Upper lobe of left lung (tissue), 6 donors: ENCODE results near the gene PRKCZ. TPM values are rescaled to one million over a fixed set of nuclear protein-coding genes. Genes with fewer than 3 reads are reported as not detected.
A peak's percentile ranks its signal among the peaks of the same experiment; 100 is the strongest.

ENCODE experiments used
- ATAC-seq, 2 donors: fragments of 200-7000 bp; cut with Tn5 transposase; one replicate each; pipeline ENCODE4 v1.9.1; 2022; ENCODE audit warnings: mild to moderate bottlenecking in 2 of 2, moderate library complexity in 2 of 2; ENCODE audit not compliant: low FRiP score in 2 of 2
- DNase-seq, 2 donors: peaks; one replicate each; pipeline ENCODE4 v3.0.0-alpha.2; 2019 to 2020
- H3K27ac ChIP-seq, 4 donors: fragments of 200-600 bp; sonication (generic); one replicate each; pipeline ENCODE4 v1.5.1; 2016 to 2019
- H3K27me3 ChIP-seq, 4 donors: fragments of 200-600 bp; sonication (generic); one replicate each; pipeline ENCODE4 v1.5.1; 2017 to 2019
- H3K36me3 ChIP-seq, 4 donors: fragments of 200-600 bp; sonication (generic); one replicate each; pipeline ENCODE4 v1.5.1; 2016 to 2019
- H3K4me1 ChIP-seq, 4 donors: fragments of 200-600 bp; sonication (generic); one replicate each; pipeline ENCODE4 v1.5.1; 2018 to 2019
- H3K4me3 ChIP-seq, 4 donors: fragments of 200-600 bp; sonication (generic); one replicate each; pipeline ENCODE4 v1.5.1; 2017 to 2019; ENCODE audit warnings: mild to moderate bottlenecking in 2 of 4, moderate library complexity in 1 of 4
- H3K9me3 ChIP-seq, 4 donors: fragments of 200-600 bp; sonication (generic); one replicate each; pipeline ENCODE4 v1.5.1; 2018 to 2019
- CTCF ChIP-seq, 6 experiments: fragments of 450-650 bp in 4 of 6; fragments of 200-600 bp in 2 of 6; sonication (generic) in 2 of 6; IDR thresholded peaks; one replicate each; pipeline ENCODE4 v1.5.1; 2016 to 2019; ENCODE audit warnings: antibody characterized with exemption in 6 of 6
- EP300 ChIP-seq, 4 donors: sonication (generic); formaldehyde crosslinking; IDR thresholded peaks; one replicate each; pipeline ENCODE4 v1.5.1; 2017; ENCODE audit warnings: antibody characterized with exemption in 4 of 4, control low read depth in 2 of 4
- POLR2A ChIP-seq, 4 donors: fragments of 450-650 bp; IDR thresholded peaks; one replicate each; pipeline ENCODE4 v1.5.1; 2016 to 2017; ENCODE audit warnings: antibody characterized with exemption in 4 of 4, mild to moderate bottlenecking in 2 of 4
- POLR2AphosphoS5 ChIP-seq, 2 donors: sonication (generic); formaldehyde crosslinking; IDR thresholded peaks; one replicate each; pipeline ENCODE4 v1.5.1; 2017; ENCODE audit warnings: antibody characterized with exemption in 2 of 2
- WGBS, 2 donors: methylation state at CpG; one replicate each; pipeline ENCODE4 v1.1.5; 2017 to 2018; 5-methylcytosine and 5-hydroxymethylcytosine counted together
- total RNA-seq, 6 donors: library from RNA; depleted of rRNA in 4 of 6; stranded (reverse); fragments of >200 nt in 4 of 6; gene quantifications; one replicate each; pipeline versions ENCODE4 v1.1.0 to v1.2.1, GENCODE V29; 2016 to 2021
- donor health status: DM: no; HTN: no; CAD: no; lungs with moderate emphysema.
- donor health status: DM: no; HTN: yes; CAD: no; lungs with severe emphysema.

Gene PRKCZ
- total RNA-seq, 6 donors from 2014 or later, result 107 to 169 (median 138) TPM

GRCh38 chr1:2232916-2233438 lies 182.8 kb downstream of the PRKCZ start:
- TF ChIP-seq EP300 (IDR thresholded peaks at IDR 0.05) (no peak), POLR2AphosphoS5 (IDR thresholded peaks at IDR 0.05) (no peak), POLR2A (IDR thresholded peaks at IDR 0.05) (no peak), CTCF (IDR thresholded peaks at IDR 0.05) (no peak)
- peak in 1 of 2 donors; percentile 78 for DNase-seq

GRCh38 chr1:2233468-2233867 lies 183.3 kb downstream of the PRKCZ start:
- TF ChIP-seq CTCF (IDR thresholded peaks at IDR 0.05) (no peak), POLR2A (IDR thresholded peaks at IDR 0.05) (no peak), POLR2AphosphoS5 (IDR thresholded peaks at IDR 0.05) (no peak), EP300 (IDR thresholded peaks at IDR 0.05) (no peak)
- no peak for DNase-seq
- peak overlapping the region; percentile 88 to 92 (median 90) for H3K27ac ChIP-seq
- no peaks in the 10 kb centered on the region for H3K9me3 ChIP-seq
- ATAC-seq, result no peak
- no peaks in the 10 kb centered on the region for H3K27me3 ChIP-seq
- WGBS, 2 donors, result 68 to 78% methylated on average over 11 to 12 of the region's 12 CpGs
- H3K4me1 ChIP-seq, result peaks cover 83 to 94% (median 88%) of the 10 kb centered on the region in 4 donors
- no peaks in the 10 kb centered on the region for H3K36me3 ChIP-seq
- H3K4me3 ChIP-seq, result peak overlapping the region in 3 of 4 donors; percentile 21 to 73 (median 73)

More at GRCh38 chr1:2232916-2233438, 182.8 kb downstream of the PRKCZ start:
- no peaks in the 10 kb centered on the region for H3K36me3 ChIP-seq
- no peaks in the 10 kb centered on the region for H3K9me3 ChIP-seq
- 25 to 33% methylated on average over 14 to 18 of the region's 23 CpGs for WGBS, 2 donors
- no peaks in the 10 kb centered on the region for H3K27me3 ChIP-seq
- peak overlapping the region in 3 of 4 donors; percentile 73 to 79 (median 73) for H3K4me3 ChIP-seq
- peaks cover 78 to 89% (median 83%) of the 10 kb centered on the region in 4 donors for H3K4me1 ChIP-seq
- ATAC-seq, result no peak
- H3K27ac ChIP-seq, result peak overlapping the region; percentile 88 to 92 (median 90)

- H3K27ac ChIP-seq, result peak overlapping the region; percentile 88 to 92 (median 90)
- ATAC-seq, result peak; percentile 88 to 91
- 5 to 6% methylated on average over 9 to 18 of the region's 27 CpGs for WGBS, 2 donors
- H3K36me3 ChIP-seq, result no peaks in the 10 kb centered on the region
- peak; percentile 93 to 96 for DNase-seq
- H3K9me3 ChIP-seq, result no peaks in the 10 kb centered on the region
- TF ChIP-seq POLR2A (IDR thresholded peaks at IDR 0.05), result peak in 2 of 4 donors; percentile 35 to 77
- no peak for TF ChIP-seq CTCF (IDR thresholded peaks at IDR 0.05)
- TF ChIP-seq EP300 (IDR thresholded peaks at IDR 0.05), result peak in 2 of 4 donors; percentile 48 to 60
- TF ChIP-seq POLR2AphosphoS5 (IDR thresholded peaks at IDR 0.05), result peak; percentile 77 to 88
- no peaks in the 10 kb centered on the region for H3K27me3 ChIP-seq
- H3K4me3 ChIP-seq, result peak overlapping the region in 3 of 4 donors; percentile 21 to 73 (median 73)
- H3K4me1 ChIP-seq, result peaks cover 90 to 100% (median 95%) of the 10 kb centered on the region in 4 donors
Measured at GRCh38 chr1:2233997-2234761, 184.0 kb downstream of the PRKCZ start.

GRCh38 chr1:2234762-2235113 lies 184.5 kb downstream of the PRKCZ start:
- DNase-seq, result peak in 1 of 2 donors; percentile 66
- WGBS, 2 donors, result 20 to 32% methylated on average over 4 of the region's 4 CpGs
- ATAC-seq, result peak in 1 of 2 donors; percentile 4
- Histone ChIP-seq H3K4me3 (peak overlapping the region in 3 of 4 donors; percentile 10 to 73 (median 21)), H3K36me3 (no peaks in the 10 kb centered on the region), H3K27me3 (no peaks in the 10 kb centered on the region), H3K4me1 (peaks cover 95 to 100% (median 98%) of the 10 kb centered on the region in 4 donors), H3K9me3 (no peaks in the 10 kb centered on the region), H3K27ac (peak overlapping the region; percentile 88 to 92 (median 90))
- TF ChIP-seq EP300 (IDR thresholded peaks at IDR 0.05) (no peak), POLR2AphosphoS5 (IDR thresholded peaks at IDR 0.05) (no peak), POLR2A (IDR thresholded peaks at IDR 0.05) (no peak), CTCF (IDR thresholded peaks at IDR 0.05) (no peak)

Other genes with a start within 250 kb of the PRKCZ start
- 100 to 1,000 TPM; 126 to 386 (median 173) TPM for gene GNB1, start 159.3 kb upstream of the PRKCZ start, total RNA-seq
- under 1 TPM in 3 of 6 donors, not detected in 3; 0.37 to 0.57 (median 0.39) TPM for gene CALML6, start 135.2 kb upstream of the PRKCZ start, total RNA-seq
- 1 to 10 TPM in 4 of 6 donors, under 1 TPM in 1, not detected in 1; 0.59 to 3.8 (median 2.7) TPM for gene TMEM52, start 131.1 kb upstream of the PRKCZ start, total RNA-seq
- gene CFAP74, start 46.6 kb upstream of the PRKCZ start, total RNA-seq, result 10 to 100 TPM in 2 of 6 donors, 1 to 10 TPM in 3, under 1 TPM in 1; 0.14 to 19.8 (median 6.2) TPM
- 1 to 10 TPM in 2 of 6 donors, under 1 TPM in 1, not detected in 3; 0.26 to 8.2 (median 1.2) TPM for gene GABRD, start 31.1 kb upstream of the PRKCZ start, total RNA-seq
- 10 to 100 TPM; 26.7 to 88.0 (median 66.8) TPM for gene FAAP20, start 144.4 kb downstream of the PRKCZ start, total RNA-seq
- gene SKI, start 177.9 kb downstream of the PRKCZ start, total RNA-seq, result 100 to 1,000 TPM in 3 of 6 donors, 10 to 100 TPM in 3; 57.3 to 108 (median 96.9) TPM